ENCODE data around the gene SLC8B1.

GRCh38 chr12:113370923-113371682 lies 36.2 kb upstream of the SLC8B1 start:
- TF ChIP-seq EP300 (IDR thresholded peaks at IDR 0.05) = no peak
- TF ChIP-seq CTCF (IDR thresholded peaks at IDR 0.05) = no peak
- TF ChIP-seq POLR2A (IDR thresholded peaks at IDR 0.05) = no peak
